WERI-Rb-1 (cell line): Measurements from ENCODE around the gene LYZL2.

Experiments
- DNase-seq: peaks from one replicate; pipeline ENCODE4 v3.0.0-alpha.2; 2020
- H3K27ac ChIP-seq: fragments of 250-450 bp; sonication (Bioruptor Pico); 2 replicates; pipeline ENCODE4 v1.5.1; 2020; ENCODE audit warnings: mild to moderate bottlenecking, moderate library complexity
- H3K27me3 ChIP-seq: fragments of 250-450 bp; sonication (Bioruptor Pico); 2 replicates; pipeline ENCODE4 v1.5.1; 2021; ENCODE audit warnings: mild to moderate bottlenecking, low read depth, moderate library complexity; ENCODE audit not compliant: insufficient read depth, severe bottlenecking
- H3K36me3 ChIP-seq: fragments of 250-450 bp; sonication (Bioruptor Pico); 2 replicates; pipeline ENCODE4 v1.5.1; 2020; ENCODE audit warnings: mild to moderate bottlenecking, moderate library complexity
- H3K4me3 ChIP-seq: 2 replicates; pipeline ENCODE4 v1.5.1; 2011; ENCODE audit warnings: low read depth, mild to moderate bottlenecking, control low read depth, low read length
- H3K9me3 ChIP-seq: fragments of 250-450 bp; sonication (Bioruptor Pico); 2 replicates; pipeline ENCODE4 v1.5.1; 2021; ENCODE audit warnings: mild to moderate bottlenecking, moderate library complexity; ENCODE audit not compliant: severe bottlenecking
- TF ChIP-seq, protein P1 (sequence below): IDR thresholded peaks from 2 replicates; pipeline ENCODE4 v1.5.1; 2011; ENCODE audit warnings: low read depth, mild to moderate bottlenecking, control low read depth, inconsistent platforms, low read length

Gene LYZL2

DNA sequence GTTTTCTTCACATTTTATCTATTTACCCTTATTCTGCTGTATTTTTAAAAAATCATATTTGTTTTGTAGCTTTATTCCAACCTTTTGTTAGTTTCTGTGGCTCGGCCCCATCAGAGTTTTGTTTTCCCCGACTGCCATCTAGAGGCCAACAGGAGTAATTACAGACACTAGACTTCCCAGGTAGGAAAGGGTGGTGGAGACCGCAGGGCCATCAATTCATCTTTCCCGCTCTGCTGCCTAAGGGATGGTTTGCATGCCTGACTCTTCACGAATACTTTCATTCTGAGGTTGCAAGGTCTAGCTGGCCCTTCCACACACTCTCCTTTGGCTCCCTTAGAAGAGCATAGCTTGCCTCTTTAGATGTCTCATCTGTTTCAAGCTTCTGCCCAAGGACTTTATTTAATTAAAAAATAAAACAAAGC, 38.3 kb downstream of the LYZL2 start:
- H3K9me3 ChIP-seq: no peaks in the 10 kb centered on the region
- no peak overlapping the region for H3K4me3 ChIP-seq
- H3K27ac ChIP-seq: no peak overlapping the region
- TF ChIP-seq, protein P1, sequence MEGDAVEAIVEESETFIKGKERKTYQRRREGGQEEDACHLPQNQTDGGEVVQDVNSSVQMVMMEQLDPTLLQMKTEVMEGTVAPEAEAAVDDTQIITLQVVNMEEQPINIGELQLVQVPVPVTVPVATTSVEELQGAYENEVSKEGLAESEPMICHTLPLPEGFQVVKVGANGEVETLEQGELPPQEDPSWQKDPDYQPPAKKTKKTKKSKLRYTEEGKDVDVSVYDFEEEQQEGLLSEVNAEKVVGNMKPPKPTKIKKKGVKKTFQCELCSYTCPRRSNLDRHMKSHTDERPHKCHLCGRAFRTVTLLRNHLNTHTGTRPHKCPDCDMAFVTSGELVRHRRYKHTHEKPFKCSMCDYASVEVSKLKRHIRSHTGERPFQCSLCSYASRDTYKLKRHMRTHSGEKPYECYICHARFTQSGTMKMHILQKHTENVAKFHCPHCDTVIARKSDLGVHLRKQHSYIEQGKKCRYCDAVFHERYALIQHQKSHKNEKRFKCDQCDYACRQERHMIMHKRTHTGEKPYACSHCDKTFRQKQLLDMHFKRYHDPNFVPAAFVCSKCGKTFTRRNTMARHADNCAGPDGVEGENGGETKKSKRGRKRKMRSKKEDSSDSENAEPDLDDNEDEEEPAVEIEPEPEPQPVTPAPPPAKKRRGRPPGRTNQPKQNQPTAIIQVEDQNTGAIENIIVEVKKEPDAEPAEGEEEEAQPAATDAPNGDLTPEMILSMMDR: no peak; the same call in 1 of the 2 replicates
- H3K27me3 ChIP-seq: no peaks in the 10 kb centered on the region
- DNase-seq: no peak
- no peaks in the 10 kb centered on the region for H3K36me3 ChIP-seq

DNA sequence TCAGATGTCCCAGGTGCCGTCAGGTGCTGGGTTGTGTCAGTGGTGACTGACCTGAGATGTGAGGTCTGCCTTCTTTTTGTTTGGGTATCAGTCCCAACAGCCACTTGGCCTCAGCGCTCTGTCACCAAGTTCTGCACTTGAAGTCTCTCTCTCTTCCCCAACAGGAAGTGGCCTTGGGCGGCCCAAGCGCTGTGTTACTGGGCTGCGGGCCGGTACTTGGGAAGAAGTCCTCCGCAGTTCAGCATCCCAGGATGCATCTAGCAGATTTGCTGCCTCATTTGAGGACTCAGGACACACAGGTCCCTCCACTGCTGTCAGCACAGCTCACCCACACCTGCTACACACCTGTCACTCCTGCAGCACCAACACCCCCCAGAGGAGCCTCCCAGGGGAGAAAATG, 40.1 kb downstream of the LYZL2 start:
- no peaks in the 10 kb centered on the region for H3K27me3 ChIP-seq
- H3K27ac ChIP-seq: no peak overlapping the region
- TF ChIP-seq, protein P1: no peak
- DNase-seq: no peak
- H3K36me3 ChIP-seq: no peaks in the 10 kb centered on the region
- no peaks in the 10 kb centered on the region for H3K9me3 ChIP-seq
- no peak overlapping the region for H3K4me3 ChIP-seq

DNA sequence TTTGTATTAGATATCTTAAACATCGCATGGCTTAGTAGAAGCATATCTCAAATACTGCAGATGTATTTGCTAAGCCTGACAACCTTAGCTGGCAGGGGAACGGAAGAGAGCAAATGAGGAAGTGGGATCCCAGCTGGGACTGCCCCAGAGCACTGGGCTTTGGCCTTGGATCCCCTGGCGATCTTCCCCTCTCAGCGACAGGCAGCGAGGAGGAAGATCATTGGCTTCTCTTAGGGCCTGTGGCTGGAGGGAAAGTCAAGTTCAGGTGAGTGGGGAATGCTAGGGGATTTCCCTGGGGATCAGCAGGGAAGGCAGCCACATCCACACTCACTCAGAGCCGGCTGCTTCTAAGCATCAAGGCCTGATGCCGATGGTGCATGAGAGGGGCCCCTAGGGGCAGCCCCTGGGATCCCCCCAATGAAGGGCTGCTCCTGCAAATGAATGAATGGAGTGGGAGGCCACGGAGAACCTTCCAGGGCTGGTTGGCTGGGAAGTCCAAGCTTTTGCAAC, 42.0 kb downstream of the LYZL2 start:
- Histone ChIP-seq H3K36me3 (no peaks in the 10 kb centered on the region), H3K27me3 (no peaks in the 10 kb centered on the region), H3K9me3 (no peaks in the 10 kb centered on the region), H3K4me3 (no peak overlapping the region), H3K27ac (no peak overlapping the region)
- TF ChIP-seq, protein P1: no peak
- DNase-seq: no peak

DNA sequence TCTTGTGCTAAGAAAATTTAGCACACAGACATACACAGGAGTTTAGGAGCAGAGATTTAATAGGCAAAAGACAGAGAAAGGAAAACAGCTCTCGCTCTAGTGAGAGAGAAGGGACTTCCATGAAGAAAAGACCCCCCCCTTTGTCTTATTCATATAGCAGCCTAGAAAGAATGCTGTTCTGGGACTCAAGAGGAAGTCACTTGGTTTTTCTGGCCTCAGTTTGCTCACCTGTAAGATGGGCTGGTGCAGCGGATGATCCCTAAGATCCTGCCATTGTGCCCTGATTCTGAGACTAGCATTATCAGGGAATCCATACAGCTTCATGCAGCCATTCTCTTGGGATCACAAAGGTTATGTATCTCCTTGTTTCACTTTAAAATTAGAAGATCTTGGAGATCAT, 42.7 kb downstream of the LYZL2 start:
- Histone ChIP-seq H3K9me3 (no peaks in the 10 kb centered on the region), H3K27ac (no peak overlapping the region), H3K4me3 (no peak overlapping the region), H3K27me3 (no peaks in the 10 kb centered on the region), H3K36me3 (no peaks in the 10 kb centered on the region)
- DNase-seq: no peak
- TF ChIP-seq, protein P1: no peak

DNA sequence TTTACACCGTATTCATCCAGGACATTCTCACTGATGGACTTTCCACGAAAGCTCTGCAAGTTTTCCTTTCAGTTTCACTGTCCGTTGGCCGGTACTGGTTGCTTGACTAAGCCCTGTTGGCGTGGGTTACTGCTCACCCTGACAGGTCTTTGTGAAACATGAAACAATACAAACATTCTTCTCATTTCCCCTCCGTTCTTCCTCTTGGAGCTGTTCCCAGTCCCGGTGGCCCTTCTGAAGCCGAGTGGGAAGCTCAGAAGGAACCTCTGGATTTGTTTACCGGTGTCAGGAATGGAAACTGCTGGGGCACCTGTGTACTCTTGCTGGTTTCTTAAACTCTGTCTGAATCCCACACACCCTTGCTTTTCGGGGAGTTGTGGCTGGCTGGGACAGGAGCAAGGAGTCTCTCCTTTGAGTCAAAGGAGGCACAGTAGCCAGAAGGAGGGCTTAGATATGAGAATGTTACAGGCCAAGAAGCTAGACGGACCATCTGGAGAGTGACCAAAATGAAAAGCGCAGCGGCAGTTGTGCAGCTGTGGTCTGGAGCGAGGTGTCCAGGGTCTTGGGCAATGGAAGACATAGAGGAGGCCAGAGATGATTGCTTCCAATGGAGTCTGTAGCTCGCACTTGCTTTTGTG, 45.7 kb downstream of the LYZL2 start:
- TF ChIP-seq, protein P1: no peak
- Histone ChIP-seq H3K27ac (no peak overlapping the region), H3K4me3 (no peak overlapping the region), H3K36me3 (no peaks in the 10 kb centered on the region), H3K27me3 (no peaks in the 10 kb centered on the region), H3K9me3 (no peaks in the 10 kb centered on the region)
- no peak for DNase-seq
